GM23338 (cell line): ENCODE measurements around the gene ETV6. TPM values are rescaled to one million over a fixed set of nuclear protein-coding genes. Genes with fewer than 3 reads are reported as not detected.

Experiments used
- ATAC-seq: fragments of 200-7000 bp; cut with Tn5 transposase; 3 replicates; pipeline ENCODE4 v1.9.1; 2020
- DNase-seq: peaks from one replicate; pipeline ENCODE4 v3.0.0-alpha.2; 2015; ENCODE audit warnings: low spot score
- H2AFZ ChIP-seq: fragments of 200-600 bp; sonication (generic); 2 replicates; pipeline ENCODE4 v1.8.0; 2016; ENCODE audit warnings: antibody characterized with exemption, mild to moderate bottlenecking, moderate library complexity
- H3F3A ChIP-seq: fragments of 200-600 bp; sonication (generic); replicated peaks from 2 replicates; pipeline ENCODE4 v1.8.0; 2017; ENCODE audit warnings: antibody characterized with exemption, mixed run types, low read depth
- H3K27ac ChIP-seq: fragments of 200-600 bp; sonication (generic); 2 replicates; pipeline ENCODE4 v1.6.1; 2016; ENCODE audit warnings: low read depth
- H3K27me3 ChIP-seq: fragments of 200-600 bp; sonication (generic); 2 replicates; pipeline ENCODE4 v1.8.0; 2016; ENCODE audit warnings: mild to moderate bottlenecking, mixed run types, moderate library complexity; ENCODE audit not compliant: insufficient read depth
- H3K36me3 ChIP-seq: fragments of 200-600 bp; sonication (generic); 2 replicates; pipeline ENCODE4 v1.8.0; 2016; ENCODE audit warnings: mild to moderate bottlenecking; ENCODE audit not compliant: insufficient read depth
- H3K4me1 ChIP-seq: fragments of 200-600 bp; sonication (generic); 2 replicates; pipeline ENCODE4 v1.8.0; 2016; ENCODE audit warnings: mild to moderate bottlenecking, moderate library complexity; ENCODE audit not compliant: insufficient read depth
- H3K4me2 ChIP-seq: fragments of 200-600 bp; sonication (generic); 2 replicates; pipeline ENCODE4 v1.7.1; 2017; ENCODE audit warnings: mixed run types
- H3K4me3 ChIP-seq: fragments of 200-600 bp; sonication (generic); 2 replicates; pipeline ENCODE4 v1.6.1; 2016; ENCODE audit warnings: mixed run types
- H3K79me2 ChIP-seq: fragments of 200-600 bp; sonication (generic); replicated peaks from 2 replicates; pipeline ENCODE4 v1.8.0; 2017; ENCODE audit warnings: mild to moderate bottlenecking; ENCODE audit not compliant: insufficient read depth
- H3K9me2 ChIP-seq: fragments of 200-600 bp; sonication (generic); 2 replicates; pipeline ENCODE4 v1.8.0; 2017; ENCODE audit not compliant: insufficient read depth
- H4K20me1 ChIP-seq: fragments of 200-600 bp; sonication (generic); replicated peaks from 2 replicates; pipeline ENCODE4 v1.8.0; 2017; ENCODE audit warnings: mild to moderate bottlenecking; ENCODE audit not compliant: insufficient read depth
- H3K27ac Mint-ChIP-seq: 2 replicates; pipeline ENCODE4 v1.8.0; 2020; ENCODE audit warnings: inconsistent platforms, mild to moderate bottlenecking, moderate library complexity, mixed read lengths
- H3K27me3 Mint-ChIP-seq: 3 replicates; pipeline ENCODE4 v1.8.0; 2022; ENCODE audit warnings: low read depth, mild to moderate bottlenecking, moderate library complexity, mixed read lengths, inconsistent platforms; ENCODE audit not compliant: insufficient read depth, poor library complexity
- H3K36me3 Mint-ChIP-seq: 3 replicates; pipeline ENCODE4 v1.8.0; 2021; ENCODE audit warnings: low read depth, mild to moderate bottlenecking, inconsistent platforms, moderate library complexity, mixed read lengths
- H3K4me1 Mint-ChIP-seq: 3 replicates; pipeline ENCODE4 v1.8.0; 2020; ENCODE audit warnings: mild to moderate bottlenecking, inconsistent platforms, mixed read lengths
- H3K4me3 Mint-ChIP-seq: 3 replicates; pipeline ENCODE4 v1.8.0; 2021; ENCODE audit warnings: moderate library complexity, mild to moderate bottlenecking, inconsistent platforms, mixed read lengths
- H3K9me3 Mint-ChIP-seq: 3 replicates; pipeline ENCODE4 v1.8.0; 2020; ENCODE audit warnings: moderate library complexity, mild to moderate bottlenecking, inconsistent platforms, mixed read lengths
- CREB1 ChIP-seq: fragments of 250-450 bp; sonication (Bioruptor Pico); IDR thresholded peaks from 2 replicates; pipeline ENCODE4 v1.5.0; 2020; ENCODE audit warnings: low read depth, mild to moderate bottlenecking, moderate library complexity
- CTCF ChIP-seq, 2 experiments: fragments of 200-600 bp in 1 of 2; sonication (generic) in 1 of 2; conservative IDR thresholded peaks; 2 replicates each; pipeline versions ENCODE4 v1.5.1 to v1.6.1; 2016 to 2017; ENCODE audit warnings: antibody characterized with exemption in 2 of 2, low read depth in 2 of 2, mild to moderate bottlenecking in 2 of 2, moderate library complexity in 1 of 2
- ETS1 ChIP-seq: IDR thresholded peaks from 2 replicates; pipeline ENCODE4 v1.6.1; 2016; ENCODE audit warnings: antibody characterized with exemption
- JUNB ChIP-seq: IDR thresholded peaks from one replicate; pipeline ENCODE4 v1.6.1; 2016; ENCODE audit warnings: antibody characterized with exemption; ENCODE audit not compliant: unreplicated experiment
- NANOG ChIP-seq: IDR thresholded peaks from 2 replicates; pipeline ENCODE4 v1.6.1; 2016; ENCODE audit warnings: antibody characterized with exemption, borderline replicate concordance
- REST ChIP-seq: IDR thresholded peaks from one replicate; pipeline ENCODE4 v1.6.1; 2018; ENCODE audit warnings: antibody characterized with exemption; ENCODE audit not compliant: unreplicated experiment
- STAT1 ChIP-seq: IDR thresholded peaks from one replicate; pipeline ENCODE4 v1.6.1; 2016; ENCODE audit warnings: antibody characterized with exemption; ENCODE audit not compliant: unreplicated experiment
- ZNF114 ChIP-seq: fragments of 250-450 bp; sonication (Bioruptor Pico); IDR thresholded peaks from 2 replicates; pipeline ENCODE4 v1.5.0; 2020; ENCODE audit warnings: mild to moderate bottlenecking, moderate library complexity
- ZNF331 ChIP-seq: fragments of 250-450 bp; sonication (Bioruptor Pico); IDR thresholded peaks from 2 replicates; pipeline ENCODE4 v1.5.0; 2020; ENCODE audit warnings: low read depth, mild to moderate bottlenecking, moderate library complexity
- ZNF462 ChIP-seq: fragments of 250-450 bp; sonication (Bioruptor Pico); IDR thresholded peaks from 2 replicates; pipeline ENCODE4 v1.5.0; 2020; ENCODE audit warnings: mild to moderate bottlenecking, moderate library complexity
- polyA plus RNA-seq: library from polyadenylated mRNA; unstranded; fragments of >200 nt; fragmentation: Nextera tagmentation; extraction: Ambion mirVana; gene quantifications from 2 replicates; pipeline ENCODE4 v1.2.1, GENCODE V29; 2016
- total RNA-seq: library from RNA; depleted of rRNA; stranded (reverse); fragments of >200 nt; shearing (Covaris generic); gene quantifications from 2 replicates; pipeline ENCODE4 v1.2.3, GENCODE V29; 2014

Gene ETV6
- total and polyA plus RNA-seq, 2 experiments from 2014 or later = 7.5 to 15.1 TPM

GRCh38 chr12:11767798-11768197 lies 118.3 kb downstream of the ETV6 start:
- DNase-seq (no peak), ATAC-seq (no peak)
- Histone ChIP-seq H3K4me2 (no peak overlapping the region), H2AFZ (no peak overlapping the region), H3K27ac (no peak overlapping the region), H3K27me3 (no peaks in the 10 kb centered on the region), H3F3A (no peaks in the 10 kb centered on the region), H3K36me3 (0 out of 2 replicates have a peak, but pooled peaks cover 2% of the 10 kb centered on the region), H3K4me1 (peaks cover 29% of the 10 kb centered on the region), H3K4me3 (no peak overlapping the region), H4K20me1 (0 out of 2 replicates have a peak, but pooled peaks cover 3% of the 10 kb centered on the region), H3K9me2 (0 out of 2 replicates have a peak, but pooled peaks cover 5% of the 10 kb centered on the region), H3K79me2 (peaks cover 11% of the 10 kb centered on the region; the same call in 1 of the 2 replicates)
- Mint-ChIP-seq H3K27ac (no peak overlapping the region), H3K36me3 (peaks cover 4% of the 10 kb centered on the region; the same call in 2 of the 3 replicates), H3K4me3 (no peak overlapping the region), H3K27me3 (peaks cover 10% of the 10 kb centered on the region), H3K4me1 (peaks cover 44% of the 10 kb centered on the region), H3K9me3 (no peaks in the 10 kb centered on the region; the same call in 2 of the 3 replicates)
- TF ChIP-seq ZNF331 (CRISPR knock-in tag) (no peak), CTCF (conservative IDR thresholded peaks at IDR 0.05; ENCODE audit: low read depth in 2 of 2) (no peak), REST (no peak), ZNF462 (CRISPR knock-in tag) (no peak), NANOG (no peak), JUNB (no peak), ETS1 (no peak), STAT1 (no peak), ZNF114 (CRISPR knock-in tag) (no peak), CREB1 (CRISPR knock-in tag) (no peak)
